ENCODE data around the gene LNX2.

DNA sequence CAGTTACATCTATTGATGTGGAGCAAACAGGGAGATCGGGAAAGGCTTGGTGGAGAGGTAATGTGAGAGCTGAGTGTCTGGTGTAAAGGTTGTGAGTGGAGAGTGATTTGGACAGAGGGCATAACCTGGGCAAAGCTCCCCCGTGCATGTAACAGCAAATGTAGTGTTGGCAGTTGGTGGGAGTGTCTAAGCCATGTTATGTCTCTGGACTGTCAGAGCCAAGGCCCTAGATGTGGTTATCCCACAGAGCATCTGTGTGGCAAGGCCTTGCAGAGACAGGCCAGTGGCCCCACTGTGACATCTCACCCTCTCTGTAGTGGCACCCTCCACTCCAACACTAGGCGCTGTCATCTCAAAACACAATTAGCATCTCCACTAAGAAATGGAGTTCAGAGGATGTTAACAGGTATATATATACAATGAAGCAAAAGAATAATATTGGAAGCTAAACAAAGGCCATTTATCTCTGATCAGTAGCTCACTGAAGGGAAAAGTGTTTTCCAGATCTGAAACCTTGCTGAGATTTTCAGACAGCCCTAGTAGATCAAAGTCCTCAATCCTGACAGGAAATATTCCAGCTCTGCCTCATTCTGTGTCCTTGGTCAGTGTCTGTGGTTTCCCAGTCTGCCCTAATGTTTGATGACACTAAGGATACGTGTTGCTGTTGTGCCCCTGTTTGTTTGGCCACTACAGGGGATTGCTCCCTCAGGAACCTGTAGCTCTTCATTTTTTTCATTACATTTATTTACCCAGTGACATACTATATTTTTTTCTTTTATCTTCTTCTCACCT is 21.6 kb upstream of the LNX2 start:
- no peak for TF ChIP-seq POLR2A (IDR thresholded peaks at IDR 0.05)
- TF ChIP-seq CTCF (IDR thresholded peaks at IDR 0.05) = no peak

All from thyroid gland (tissue), 4 donors.